Neural cell (in vitro differentiated cells): ENCODE measurements around the gene NLRP6. TPM values are rescaled to one million over a fixed set of nuclear protein-coding genes. Genes with fewer than 3 reads are reported as not detected.

Source experiments
- H2AFZ ChIP-seq: fragments of 200-600, 300-800 bp; sonication (generic), shearing (Covaris generic); 2 replicates; pipeline ENCODE4 v1.6.0; 2014; ENCODE audit warnings: low read depth, mild to moderate bottlenecking, antibody characterized with exemption, low read length, moderate library complexity
- H3F3A ChIP-seq: fragments of 200-600 bp; shearing (Covaris generic); 2 replicates; pipeline ENCODE4 v1.6.1; 2016; ENCODE audit warnings: mild to moderate bottlenecking, moderate library complexity, mixed read lengths, antibody characterized with exemption, low read length; ENCODE audit not compliant: insufficient read depth, poor library complexity, severe bottlenecking
- H3K27ac ChIP-seq: fragments of 200-600, 300-800 bp; sonication (generic), shearing (Covaris generic); 2 replicates; pipeline ENCODE4 v1.5.1; 2014; ENCODE audit warnings: mild to moderate bottlenecking, low read length, moderate library complexity
- H3K27me3 ChIP-seq: fragments of 300-800, 200-600 bp; sonication (generic), shearing (Covaris generic); 2 replicates; pipeline ENCODE4 v1.6.0; 2014; ENCODE audit warnings: mild to moderate bottlenecking, low read depth, low read length, moderate library complexity; ENCODE audit not compliant: insufficient read depth
- H3K36me3 ChIP-seq: fragments of 300-800, 200-600 bp; sonication (generic), shearing (Covaris generic); 2 replicates; pipeline ENCODE4 v1.5.1; 2014; ENCODE audit warnings: mild to moderate bottlenecking, antibody characterized with exemption, low read length, moderate library complexity; ENCODE audit not compliant: insufficient read depth
- H3K4me2 ChIP-seq: fragments of 300-800, 200-600 bp; sonication (generic), shearing (Covaris generic); 2 replicates; pipeline ENCODE4 v1.6.0; 2014; ENCODE audit warnings: mild to moderate bottlenecking, low read length
- H3K4me3 ChIP-seq: fragments of 300-800, 200-600 bp; sonication (generic), shearing (Covaris generic); 2 replicates; pipeline ENCODE4 v1.5.1; 2014; ENCODE audit warnings: mild to moderate bottlenecking, low read length, moderate library complexity
- H3K79me2 ChIP-seq: fragments of 200-600 bp; shearing (Covaris generic); replicated peaks from 2 replicates; pipeline ENCODE4 v1.6.0; 2014; ENCODE audit warnings: mild to moderate bottlenecking, low read length, moderate library complexity; ENCODE audit not compliant: insufficient read depth
- H3K9ac ChIP-seq: fragments of 300-800, 200-600 bp; sonication (generic), shearing (Covaris generic); 2 replicates; pipeline ENCODE4 v1.6.1; 2016; ENCODE audit warnings: mild to moderate bottlenecking, low read length, mixed read lengths
- H3K9me2 ChIP-seq: fragments of 200-600 bp; shearing (Covaris generic); 2 replicates; pipeline ENCODE4 v1.6.1; 2016; ENCODE audit warnings: mild to moderate bottlenecking, low read length, mixed read lengths; ENCODE audit not compliant: insufficient read depth
- H3K9me3 ChIP-seq: fragments of 200-600, 300-800 bp; sonication (generic), shearing (Covaris generic); 2 replicates; pipeline ENCODE4 v1.6.1; 2016; ENCODE audit warnings: mild to moderate bottlenecking, mixed run types, low read length, moderate library complexity, mixed read lengths
- H4K20me1 ChIP-seq: fragments of 200-600 bp; shearing (Covaris generic); 2 replicates; pipeline ENCODE4 v1.6.1; 2016; ENCODE audit warnings: mild to moderate bottlenecking, mixed run types; ENCODE audit not compliant: insufficient read depth
- CTCF ChIP-seq: fragments of 450-650 bp; IDR thresholded peaks from 2 replicates; pipeline ENCODE4 v1.5.1; 2014; ENCODE audit warnings: antibody characterized with exemption, mild to moderate bottlenecking, moderate library complexity; ENCODE audit not compliant: poor library complexity, severe bottlenecking
- EP300 ChIP-seq: fragments of 450-650 bp; conservative IDR thresholded peaks from 2 replicates; pipeline ENCODE4 v1.6.1; 2014; ENCODE audit warnings: antibody characterized with exemption, mild to moderate bottlenecking, moderate library complexity; ENCODE audit not compliant: poor library complexity, severe bottlenecking
- EZH2 ChIP-seq: fragments of 200-600, 300-800 bp; shearing (Covaris generic), sonication (generic); IDR thresholded peaks from 2 replicates; pipeline ENCODE4 v1.6.1; 2014; ENCODE audit warnings: antibody characterized with exemption, low read length, borderline replicate concordance, mild to moderate bottlenecking; ENCODE audit not compliant: insufficient read depth, poor library complexity, severe bottlenecking
- MXI1 ChIP-seq: fragments of 450-650 bp; conservative IDR thresholded peaks from 2 replicates; pipeline ENCODE4 v1.6.1; 2014; ENCODE audit warnings: antibody characterized with exemption, mild to moderate bottlenecking; ENCODE audit not compliant: poor library complexity, severe bottlenecking
- POLR2AphosphoS5 ChIP-seq: IDR thresholded peaks from 2 replicates; pipeline ENCODE4 v1.6.1; 2012
- RAD21 ChIP-seq: fragments of 450-650 bp; conservative IDR thresholded peaks from 2 replicates; pipeline ENCODE4 v1.6.1; 2014; ENCODE audit warnings: antibody characterized with exemption, mild to moderate bottlenecking, moderate library complexity
- REST ChIP-seq: IDR thresholded peaks from 2 replicates; pipeline ENCODE4 v1.6.1; 2012; ENCODE audit warnings: borderline replicate concordance
- SMC3 ChIP-seq: fragments of 450-650 bp; conservative IDR thresholded peaks from 2 replicates; pipeline ENCODE4 v1.6.1; 2014; ENCODE audit warnings: antibody characterized with exemption, mild to moderate bottlenecking, moderate library complexity; ENCODE audit not compliant: poor library complexity
- TAF1 ChIP-seq: IDR thresholded peaks from 2 replicates; pipeline ENCODE4 v1.6.1; 2012; ENCODE audit warnings: low read depth
- polyA plus RNA-seq: library from polyadenylated mRNA; depleted of rRNA; stranded (reverse); fragments of >200 nt; gene quantifications from 2 replicates; pipeline ENCODE4 v1.2.3, GENCODE V29; 2014

Gene NLRP6
- polyA plus RNA-seq, 1 donor from 2014 or later: not detected

GRCh38 chr11:289712-290620 lies 11.8 kb downstream of the NLRP6 start:
- TF ChIP-seq RAD21 (no peak), EZH2 (no peak), MXI1 (no peak)
- Histone ChIP-seq H3K9ac (no peak overlapping the region), H3K4me3 (no peak overlapping the region), H3F3A (no peaks in the 10 kb centered on the region), H3K36me3 (no peaks in the 10 kb centered on the region), H3K9me3 (no peaks in the 10 kb centered on the region), H3K9me2 (no peaks in the 10 kb centered on the region), H3K4me2 (no peak overlapping the region), H4K20me1 (no peaks in the 10 kb centered on the region), H3K79me2 (no peaks in the 10 kb centered on the region), H3K27ac (no peak overlapping the region), H3K27me3 (peaks cover 19% of the 10 kb centered on the region), H2AFZ (no peak overlapping the region)

GRCh38 chr11:290621-291231 lies 12.5 kb downstream of the NLRP6 start:
- H3K4me2 ChIP-seq: no peak overlapping the region
- H3K9me3 ChIP-seq: no peaks in the 10 kb centered on the region
- no peak overlapping the region for H2AFZ ChIP-seq
- H4K20me1 ChIP-seq: no peaks in the 10 kb centered on the region
- H3K4me3 ChIP-seq: no peak overlapping the region
- no peak overlapping the region for H3K9ac ChIP-seq
- H3K79me2 ChIP-seq: no peaks in the 10 kb centered on the region
- peaks cover 19% of the 10 kb centered on the region for H3K27me3 ChIP-seq
- no peaks in the 10 kb centered on the region for H3F3A ChIP-seq
- H3K36me3 ChIP-seq: no peaks in the 10 kb centered on the region
- TF ChIP-seq POLR2AphosphoS5 (no peak), RAD21 (no peak), TAF1 (no peak), EP300 (no peak), EZH2 (no peak), REST (no peak), MXI1 (no peak), CTCF (no peak), SMC3 (no peak)
- H3K27ac ChIP-seq: no peak overlapping the region
- H3K9me2 ChIP-seq: no peaks in the 10 kb centered on the region
